Measurements from ENCODE around the gene NUB1.

GRCh38 chr7:151389768-151390597, 48.4 kb downstream of the NUB1 start:
- no peak for TF ChIP-seq CTCF (IDR thresholded peaks at IDR 0.05; ENCODE audit: insufficient read depth, low read depth, low read length)
- TF ChIP-seq EZH2 (IDR thresholded peaks at IDR 0.05; ENCODE audit: insufficient read depth, low read length), result no peak

All from astrocyte (in vitro differentiated cells and primary cell).